Measurements from ENCODE around the gene ERICH4. TPM values are rescaled to one million over a fixed set of nuclear protein-coding genes. Genes with fewer than 3 reads are reported as not detected.
A peak's percentile ranks its signal among the peaks of the same experiment; 100 is the strongest.

The ERICH4 gene
- total and polyA plus RNA-seq, 7 donors: 0.09 to 0.10 TPM; not detected in 5

GRCh38 chr19:41422955-41423354 lies 20.0 kb upstream of the ERICH4 start:
- intact Hi-C loops (cut with DNase I): no loop called here
- Histone ChIP-seq H3K4me3 (no peak overlapping the region), H3K27ac (no peak overlapping the region), H3K36me3 (ENCODE audit: insufficient read depth in 1 of 2, low read depth in 1 of 2) (peaks cover 10 to 81% of the 10 kb centered on the region in 2 donors), H3K4me1 (no peaks in the 10 kb centered on the region), H3K9me3 (no peaks in the 10 kb centered on the region), H3K27me3 (ENCODE audit: insufficient read depth in 3 of 3, low read length in 2 of 3) (no peaks in the 10 kb centered on the region)
- DNase-seq (no peak), ATAC-seq (no peak)
- no peak for TF ChIP-seq CTCF (IDR thresholded peaks at IDR 0.05)
- 92 to 97% (median 93%) methylated on average over 12 of the region's 12 CpGs for WGBS, 3 donors

GRCh38 chr19:41424335-41425173 lies 18.4 kb upstream of the ERICH4 start:
- Histone ChIP-seq H3K9me3 (no peaks in the 10 kb centered on the region), H3K27me3 (ENCODE audit: insufficient read depth in 3 of 3, low read length in 2 of 3) (no peaks in the 10 kb centered on the region), H3K4me1 (no peaks in the 10 kb centered on the region), H3K4me3 (no peak overlapping the region), H3K27ac (no peak overlapping the region), H3K36me3 (ENCODE audit: insufficient read depth in 1 of 2, low read depth in 1 of 2) (peaks cover 9 to 76% of the 10 kb centered on the region in 2 donors)
- TF ChIP-seq CTCF (IDR thresholded peaks at IDR 0.05): no peak
- intact Hi-C loops (cut with DNase I): loop anchor here in 1 of 2 donors (5.0 kb wide), 2 partner anchors 42 to 102 kb away; no protein-coding TSS in a partner anchor
- 84 to 86% (median 84%) methylated on average over 21 of the region's 21 CpGs for WGBS, 3 donors
- ATAC-seq (no peak), DNase-seq (no peak)

GRCh38 chr19:41425174-41426115 lies 17.5 kb upstream of the ERICH4 start:
- WGBS, 3 donors: 86 to 91% (median 90%) methylated on average over 21 to 28 of the region's 28 CpGs
- no peak overlapping the region for H3K27ac ChIP-seq
- H3K4me1 ChIP-seq: no peaks in the 10 kb centered on the region
- no peak overlapping the region for H3K4me3 ChIP-seq
- ATAC-seq (no peak), DNase-seq (no peak)
- TF ChIP-seq CTCF (IDR thresholded peaks at IDR 0.05): no peak
- peaks cover 9 to 75% of the 10 kb centered on the region in 2 donors for H3K36me3 ChIP-seq (ENCODE audit: insufficient read depth in 1 of 2, low read depth in 1 of 2)
- no peaks in the 10 kb centered on the region for H3K9me3 ChIP-seq
- intact Hi-C loops (cut with DNase I): loop anchor here in 1 of 2 donors (5.0 kb wide), 2 partner anchors 43 to 103 kb away; no protein-coding TSS in a partner anchor
- H3K27me3 ChIP-seq (ENCODE audit: insufficient read depth in 3 of 3, low read length in 2 of 3): no peaks in the 10 kb centered on the region

- Histone ChIP-seq H3K4me1 (peaks cover 7% of the 10 kb centered on the region), H3K27me3 (ENCODE audit: insufficient read depth in 3 of 3, low read length in 2 of 3) (no peaks in the 10 kb centered on the region), H3K9me3 (no peaks in the 10 kb centered on the region), H3K36me3 (ENCODE audit: insufficient read depth in 1 of 2, low read depth in 1 of 2) (peaks cover 6 to 68% of the 10 kb centered on the region in 2 donors), H3K4me3 (peak overlapping the region; percentile 64), H3K27ac (peak overlapping the region; percentile 72)
- no peak for TF ChIP-seq CTCF (IDR thresholded peaks at IDR 0.05)
- WGBS, 3 donors: 74 to 80% (median 76%) methylated on average over 33 to 36 of the region's 36 CpGs
- DNase-seq (no peak), ATAC-seq (no peak)
- intact Hi-C loops (cut with DNase I): loop anchor here in 1 of 2 donors (5.0 kb wide), 2 partner anchors 44 to 104 kb away; no protein-coding TSS in a partner anchor
Measured at GRCh38 chr19:41426116-41426841, 16.7 kb upstream of the ERICH4 start.

Measured in psoas muscle (tissue), 8 donors.